NCI-H524 treated with DMSO at 0.1 percent for 48 hours (cell line): ENCODE measurements around the gene SLC7A10.

ENCODE experiments used
- DNase-seq: peaks from one replicate; lab custom pipeline; 2025; lab: John Stamatoyannopoulos, UW

The SLC7A10 gene

GRCh38 chr19:33254245-33254824, 28.7 kb upstream of the SLC7A10 start:
- DNase-seq, result no peak

- DNase-seq, result no peak
Measured at GRCh38 chr19:33252971-33253370, 27.3 kb upstream of the SLC7A10 start.

GRCh38 chr19:33252418-33252962, 26.8 kb upstream of the SLC7A10 start:
- DNase-seq, result no peak

- no peak for DNase-seq
Measured at GRCh38 chr19:33251526-33252090, 26.0 kb upstream of the SLC7A10 start.

GRCh38 chr19:33251076-33251475, 25.4 kb upstream of the SLC7A10 start:
- DNase-seq, result no peak

- no peak for DNase-seq
Measured at GRCh38 chr19:33250500-33250899, 24.9 kb upstream of the SLC7A10 start.

- no peak for DNase-seq
Measured at GRCh38 chr19:33249740-33250366, 24.2 kb upstream of the SLC7A10 start.

GRCh38 chr19:33248954-33249613, 23.4 kb upstream of the SLC7A10 start:
- no peak for DNase-seq

- no peak for DNase-seq
Measured at GRCh38 chr19:33248553-33248953, 22.9 kb upstream of the SLC7A10 start.

- no peak for DNase-seq
Measured at GRCh38 chr19:33248104-33248503, 22.5 kb upstream of the SLC7A10 start.

- DNase-seq, result no peak
Measured at GRCh38 chr19:33247441-33247819, 21.8 kb upstream of the SLC7A10 start.

- DNase-seq, result no peak
Measured at GRCh38 chr19:33246709-33247440, 21.2 kb upstream of the SLC7A10 start.

GRCh38 chr19:33245948-33246708, 20.5 kb upstream of the SLC7A10 start:
- DNase-seq, result no peak

- no peak for DNase-seq
Measured at GRCh38 chr19:33242911-33243310, 17.3 kb upstream of the SLC7A10 start.

GRCh38 chr19:33242131-33242530, 16.5 kb upstream of the SLC7A10 start:
- no peak for DNase-seq

GRCh38 chr19:33241530-33242101, 16.0 kb upstream of the SLC7A10 start:
- DNase-seq, result no peak

- DNase-seq, result no peak
Measured at GRCh38 chr19:33241091-33241529, 15.5 kb upstream of the SLC7A10 start.

GRCh38 chr19:33240181-33240771, 14.6 kb upstream of the SLC7A10 start:
- DNase-seq, result no peak

- no peak for DNase-seq
Measured at GRCh38 chr19:33239223-33239975, 13.7 kb upstream of the SLC7A10 start.
